NK-92 treated with Interleukin-12 subunit alpha and Interleukin-12 subunit beta, amount 100 ng/mL, for 24 hours (cell line): ENCODE data around the gene AMIGO2.
"Not testable (repeated sequence)": the region's sequence is repeated elsewhere in the genome, so short reads cannot be mapped to it uniquely, and the experiment has no call there.

Experiments
- DNase-seq: peaks from one replicate; lab custom pipeline; 2025; lab: John Stamatoyannopoulos, UW

Gene AMIGO2

DNA sequence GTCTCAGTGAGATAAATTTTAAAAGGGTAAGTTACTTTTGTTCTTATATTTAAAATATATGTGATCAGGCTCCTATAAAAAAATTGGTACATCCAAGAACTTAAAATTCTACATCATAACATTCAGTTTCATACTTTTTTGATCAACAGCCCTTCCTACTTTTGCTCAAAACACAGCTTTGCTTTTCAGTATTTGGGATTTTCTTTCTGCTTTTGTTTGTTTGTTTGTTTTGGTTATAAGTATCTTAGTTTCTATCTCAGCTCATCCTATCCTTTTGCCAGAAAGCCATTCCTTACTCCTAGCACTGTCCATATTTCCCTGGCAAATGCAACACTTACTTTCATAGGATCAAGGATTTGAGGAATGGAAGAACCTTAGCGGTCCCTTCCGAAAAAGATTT lies 5.0 kb downstream of the AMIGO2 start:
- DNase-seq: no peak

DNA sequence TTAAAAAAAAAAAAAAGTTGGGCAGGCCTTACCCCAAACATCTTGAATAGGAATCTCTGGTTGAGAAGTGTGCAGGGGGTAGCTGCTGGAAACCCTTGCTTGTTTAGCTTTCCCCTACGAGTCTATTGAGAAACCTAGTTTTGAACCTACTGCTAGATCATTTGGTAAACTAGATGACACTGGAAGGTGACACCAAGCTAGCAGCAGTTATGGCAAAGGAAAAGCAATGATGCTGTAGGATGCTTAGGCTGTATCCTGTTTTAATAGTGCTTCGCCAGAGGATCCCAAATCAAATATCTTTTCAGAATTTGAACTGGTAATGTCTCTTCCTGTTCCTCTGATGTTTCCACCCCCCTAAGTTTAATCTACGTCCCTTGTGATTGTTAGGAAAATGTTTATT lies 5.8 kb downstream of the AMIGO2 start:
- no peak for DNase-seq

DNA sequence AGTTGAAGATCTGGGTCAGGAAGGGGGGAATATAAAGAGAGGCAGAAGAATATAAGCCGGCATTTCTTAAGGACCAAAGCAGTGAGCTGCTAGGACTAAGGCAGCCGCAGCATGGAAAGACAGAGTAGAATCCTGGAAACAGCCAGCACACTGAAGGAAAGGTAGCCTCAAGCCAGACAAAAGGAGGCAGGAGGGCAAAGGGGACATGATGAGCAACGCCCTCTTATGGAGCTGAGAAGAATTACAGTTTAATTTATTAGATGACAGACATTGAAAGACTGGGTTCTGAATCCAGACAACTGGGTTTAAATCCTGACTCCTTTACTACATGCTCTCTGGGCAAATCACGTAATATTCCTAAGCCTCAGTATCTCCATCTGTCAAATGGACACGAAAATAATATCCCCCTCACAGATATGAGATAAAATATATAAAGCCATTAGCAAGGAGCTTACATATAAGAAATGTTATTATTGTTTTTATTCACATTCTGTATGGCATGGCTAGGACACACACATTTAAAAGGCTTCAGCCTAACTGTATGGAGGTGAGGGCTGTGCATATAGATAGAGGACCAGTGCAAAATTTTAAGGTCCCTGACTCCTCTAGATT lies 8.4 kb downstream of the AMIGO2 start:
- no peak for DNase-seq

DNA sequence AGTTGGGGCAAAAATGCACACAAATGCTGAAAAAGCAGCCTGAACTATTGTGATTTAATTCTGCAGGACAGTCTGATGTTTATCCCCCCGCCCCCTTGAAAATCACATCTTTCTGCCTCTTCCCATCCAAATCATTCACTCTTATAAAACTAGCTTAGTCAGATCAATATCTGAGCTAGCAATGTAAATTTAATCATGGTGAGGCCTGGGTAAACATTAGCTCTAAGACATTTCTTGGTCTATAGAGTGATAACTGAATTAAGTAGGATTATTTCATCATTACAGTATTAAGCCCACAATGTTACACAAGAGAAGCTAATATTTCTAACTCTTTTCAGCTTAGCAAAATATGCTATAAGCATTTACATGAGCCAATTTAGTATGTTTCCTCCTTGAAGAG lies 9.4 kb downstream of the AMIGO2 start:
- DNase-seq: no peak

DNA sequence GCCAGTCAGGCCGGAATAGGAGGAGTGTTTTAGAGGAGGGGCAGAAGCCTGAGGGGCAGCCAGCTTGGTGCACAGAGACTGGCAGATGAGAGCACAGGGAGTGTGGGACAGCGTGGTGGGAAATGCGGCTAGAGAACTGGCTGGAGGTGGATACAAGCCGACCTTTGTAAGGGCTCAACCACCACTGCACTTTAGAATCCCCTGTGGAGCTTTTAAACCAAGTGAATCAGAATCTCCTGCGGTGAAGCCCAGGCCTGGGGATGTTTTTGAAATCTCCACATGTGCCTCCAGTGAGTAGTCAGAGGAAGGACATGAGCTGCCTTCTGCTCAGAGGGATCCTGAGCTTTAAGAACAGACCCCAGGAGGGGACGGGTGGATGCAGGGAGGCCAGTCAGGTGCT lies 11.2 kb downstream of the AMIGO2 start:
- DNase-seq: no peak

DNA sequence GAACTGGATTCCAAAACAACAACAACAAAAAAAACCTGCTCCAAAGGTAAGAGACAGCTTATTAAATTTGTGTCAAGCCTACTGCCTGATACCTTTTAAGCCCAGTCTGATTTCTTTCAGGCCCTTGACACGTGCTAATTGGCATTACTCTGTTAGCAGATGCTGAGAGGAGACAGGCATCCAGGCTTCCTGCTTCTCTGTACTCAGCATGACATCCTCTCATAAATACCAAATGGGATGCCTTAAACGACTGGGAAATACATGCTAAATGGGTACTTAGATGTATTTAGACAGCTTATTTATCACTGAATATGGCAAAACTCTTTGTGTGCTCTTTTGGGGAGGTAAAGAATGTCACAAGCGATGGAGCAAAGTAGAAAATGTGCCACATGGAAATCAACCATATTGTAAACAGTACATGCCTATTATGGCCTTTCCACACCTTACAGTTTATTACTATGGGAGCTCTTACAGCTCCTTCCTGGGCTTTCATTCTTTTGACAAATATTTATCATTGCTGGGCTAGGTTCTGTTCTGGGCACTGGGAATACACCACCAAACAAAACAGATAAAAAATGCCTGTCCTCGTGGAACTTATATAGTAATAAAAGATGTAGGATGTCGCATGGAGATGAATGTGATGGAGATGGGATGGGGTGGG lies 11.9 kb downstream of the AMIGO2 start:
- DNase-seq: no peak

DNA sequence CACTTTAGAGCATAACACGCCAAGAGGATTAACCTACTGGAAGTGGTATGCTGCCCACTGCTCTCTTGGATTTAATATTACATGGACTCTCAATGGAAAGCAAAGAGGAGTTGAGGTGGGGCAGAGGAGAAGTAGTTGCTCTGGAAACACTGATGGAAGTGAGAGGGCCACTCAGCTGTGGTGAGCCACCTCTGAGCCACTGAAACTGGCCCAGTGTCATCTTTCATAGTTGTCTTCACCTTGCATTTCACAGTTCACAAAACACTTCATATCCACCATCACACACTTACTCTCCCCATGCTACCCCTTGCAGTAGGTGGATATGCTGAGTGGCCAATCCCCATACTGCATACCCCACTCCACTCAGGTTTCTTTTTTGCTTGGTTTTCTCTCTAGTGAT lies 12.6 kb downstream of the AMIGO2 start:
- DNase-seq: no peak

DNA sequence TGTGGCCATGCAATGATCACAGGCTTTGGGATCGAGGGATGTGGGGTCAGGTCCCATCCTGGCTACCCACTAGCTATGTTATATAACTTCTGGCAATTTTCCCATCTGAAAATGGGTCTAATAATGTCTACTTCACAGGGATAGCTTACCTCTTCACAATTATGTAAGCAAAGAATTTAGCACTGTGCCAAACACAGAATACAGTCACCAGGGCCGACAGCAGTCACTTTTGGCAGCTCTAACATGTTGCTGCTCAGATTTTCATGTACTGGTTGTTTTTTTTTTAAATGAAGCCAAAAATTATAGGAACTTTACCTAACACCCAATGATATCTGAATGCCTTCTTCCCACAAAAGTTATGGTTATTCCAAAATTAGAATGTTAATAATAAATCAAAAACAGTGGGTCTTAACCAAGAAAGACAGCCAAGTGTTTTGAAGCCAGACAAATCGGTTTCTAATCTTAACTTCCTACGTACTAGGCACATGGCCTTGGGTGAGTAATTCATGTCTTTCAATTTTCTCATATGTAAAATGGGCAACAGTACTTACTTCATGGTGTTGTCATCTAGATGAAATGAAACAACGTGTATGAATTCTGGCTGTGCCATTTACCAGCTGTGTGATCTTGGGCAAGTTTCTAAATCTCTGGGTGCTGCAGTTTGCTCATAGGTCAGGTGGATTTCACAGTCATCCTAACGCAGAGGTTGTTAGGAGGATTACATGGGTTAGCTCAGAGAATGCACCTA lies 13.3 kb downstream of the AMIGO2 start:
- no peak for DNase-seq

DNA sequence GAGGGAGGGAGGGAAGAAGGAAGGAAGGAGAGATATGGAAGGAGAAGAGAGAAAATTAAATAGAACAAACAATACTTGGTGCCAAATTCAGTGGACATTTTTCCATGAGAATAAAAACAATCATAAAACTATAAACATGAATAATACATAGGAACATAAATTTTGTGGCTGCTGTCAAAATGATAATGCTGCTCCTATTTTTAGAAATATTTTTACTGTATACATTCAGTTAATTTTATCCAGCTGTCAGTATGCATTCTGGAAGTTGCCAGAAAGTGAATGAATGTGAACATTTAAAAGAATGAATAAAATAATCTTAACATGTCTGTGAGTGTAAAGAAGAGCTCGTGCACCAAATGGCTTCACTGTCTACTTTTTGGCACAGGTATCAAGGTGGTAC lies 14.2 kb downstream of the AMIGO2 start:
- DNase-seq: no peak

DNA sequence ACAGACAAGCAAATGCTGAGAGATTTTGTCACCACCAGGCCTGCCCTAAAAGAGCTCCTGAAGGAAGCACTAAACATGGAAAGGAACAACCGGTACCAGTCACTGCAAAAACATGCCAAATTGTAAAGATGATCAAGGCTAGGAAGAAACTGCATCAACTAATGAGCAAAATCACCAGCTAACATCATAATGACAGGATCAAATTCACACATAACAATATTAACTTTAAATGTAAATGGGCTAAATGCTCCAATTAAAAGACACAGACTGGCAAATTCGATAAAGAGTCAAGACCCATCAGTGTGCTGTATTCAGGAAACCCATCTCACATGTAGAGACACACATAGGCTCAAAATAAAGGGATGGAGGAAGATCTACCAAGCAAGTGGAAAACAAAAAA lies 21.1 kb downstream of the AMIGO2 start:
- not testable (repeated sequence) for DNase-seq

DNA sequence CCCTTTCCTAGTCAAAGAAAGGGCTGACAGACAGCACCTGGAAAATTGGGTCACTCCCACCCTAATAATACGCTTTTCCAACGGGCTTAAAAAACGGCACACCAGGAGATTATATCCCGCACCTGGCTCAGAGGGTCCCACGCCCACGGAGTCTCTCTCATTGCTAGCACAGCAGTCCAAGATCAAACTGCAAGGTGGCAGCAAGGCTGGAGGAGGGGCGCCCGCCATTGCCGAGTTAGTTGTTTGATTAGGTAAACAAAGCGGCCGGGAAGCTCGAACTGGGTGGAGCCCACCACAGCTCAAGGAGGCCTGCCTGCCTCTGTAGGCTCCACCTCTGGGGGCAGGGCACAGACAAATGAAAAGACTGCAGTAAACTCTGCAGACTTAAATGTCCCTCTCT lies 22.8 kb downstream of the AMIGO2 start:
- DNase-seq: not testable (repeated sequence)

DNA sequence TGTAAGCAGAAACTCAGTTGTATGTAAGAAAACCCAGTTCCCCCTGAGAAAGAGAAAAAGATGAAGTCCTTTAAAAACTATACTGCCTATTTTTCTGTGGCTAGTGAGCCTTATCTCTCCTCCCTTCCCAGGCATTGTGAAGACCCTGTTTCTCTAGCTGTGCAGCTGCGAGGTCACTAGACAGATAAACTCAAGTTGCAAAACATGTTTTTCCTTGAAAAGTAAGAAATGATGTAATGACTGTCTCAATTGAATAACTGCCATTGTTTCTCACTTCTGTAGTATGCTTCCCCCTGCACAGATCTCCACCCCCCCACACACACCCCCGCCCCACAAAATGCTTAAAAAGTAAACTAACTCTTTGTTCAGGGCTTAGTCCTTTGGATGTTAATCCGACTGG lies 23.9 kb downstream of the AMIGO2 start:
- not testable (repeated sequence) for DNase-seq

DNA sequence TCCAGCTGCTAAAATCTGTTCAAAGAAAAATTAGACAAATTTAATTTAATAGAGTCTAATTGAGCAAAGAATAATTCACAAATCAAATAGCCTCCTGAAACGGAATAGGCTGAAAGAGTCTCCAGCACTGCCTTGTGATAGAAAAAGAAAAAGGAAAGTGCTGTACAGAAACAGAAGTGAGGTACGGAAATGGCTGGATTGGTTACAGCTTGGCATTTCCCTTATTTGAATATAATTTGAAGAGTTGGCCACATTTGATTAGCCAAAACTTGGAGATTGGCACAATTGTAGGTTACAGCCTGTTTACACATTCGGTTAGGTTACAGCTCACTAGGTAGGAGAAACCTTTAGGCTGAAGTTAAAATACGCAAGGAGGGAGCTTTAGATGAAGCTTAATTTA lies 25.1 kb downstream of the AMIGO2 start:
- no peak for DNase-seq

DNA sequence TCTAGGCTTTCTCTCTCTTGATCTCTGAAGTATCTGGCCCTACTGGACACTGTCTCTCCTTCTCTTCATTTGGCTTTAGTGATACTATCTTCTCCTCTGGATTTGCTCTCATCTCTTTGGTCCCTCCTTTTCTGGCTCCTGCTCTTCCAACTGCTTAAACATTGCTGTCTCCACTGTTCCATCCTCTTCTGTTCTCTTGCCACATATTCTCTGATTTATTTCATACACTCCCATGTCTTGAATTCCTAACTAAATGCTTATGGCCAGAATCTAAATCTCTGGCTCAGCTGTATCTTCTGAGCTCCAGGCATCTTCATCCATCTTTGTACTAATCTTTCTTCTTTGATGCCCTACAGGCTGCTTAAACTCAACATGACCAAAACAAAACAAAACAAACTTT lies 25.8 kb downstream of the AMIGO2 start:
- DNase-seq: no peak

DNA sequence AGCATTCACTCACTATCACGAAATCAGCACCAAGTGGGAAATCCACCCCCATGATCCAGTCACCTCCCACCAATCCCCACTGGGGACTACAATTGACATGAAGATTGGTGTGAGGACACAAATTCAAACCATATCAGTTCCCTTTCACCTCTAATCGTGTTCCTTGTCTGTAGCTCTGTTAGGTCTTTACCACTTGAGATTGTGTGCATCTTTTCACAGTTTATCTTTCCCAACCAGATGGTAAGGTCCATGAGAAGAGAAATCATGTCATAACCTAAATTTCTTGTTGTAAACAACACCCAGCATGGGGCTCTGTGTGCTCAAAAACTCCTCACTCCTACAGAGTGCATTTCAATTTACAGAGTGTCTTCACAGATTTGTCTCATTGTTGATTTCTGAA lies 27.5 kb downstream of the AMIGO2 start:
- no peak for DNase-seq

DNA sequence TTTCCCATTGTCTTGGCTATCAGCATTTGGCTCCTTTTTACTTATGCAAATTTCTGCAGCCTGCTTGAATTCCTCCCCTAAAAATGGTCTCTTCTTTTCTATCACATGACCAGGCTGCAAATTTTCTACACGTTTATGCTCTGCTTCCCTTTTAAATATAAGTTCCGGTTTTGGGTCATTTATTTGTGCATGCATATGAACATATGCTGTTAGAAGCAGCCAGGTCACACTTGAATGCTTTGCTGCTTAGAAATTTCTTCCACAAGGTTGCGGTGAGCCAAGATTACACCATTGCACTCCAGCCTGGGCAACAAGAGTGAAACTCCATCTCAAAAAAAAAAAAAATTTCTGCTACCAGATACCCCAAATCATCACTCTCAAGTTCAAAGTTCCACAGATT lies 28.5 kb downstream of the AMIGO2 start:
- not testable (repeated sequence) for DNase-seq

DNA sequence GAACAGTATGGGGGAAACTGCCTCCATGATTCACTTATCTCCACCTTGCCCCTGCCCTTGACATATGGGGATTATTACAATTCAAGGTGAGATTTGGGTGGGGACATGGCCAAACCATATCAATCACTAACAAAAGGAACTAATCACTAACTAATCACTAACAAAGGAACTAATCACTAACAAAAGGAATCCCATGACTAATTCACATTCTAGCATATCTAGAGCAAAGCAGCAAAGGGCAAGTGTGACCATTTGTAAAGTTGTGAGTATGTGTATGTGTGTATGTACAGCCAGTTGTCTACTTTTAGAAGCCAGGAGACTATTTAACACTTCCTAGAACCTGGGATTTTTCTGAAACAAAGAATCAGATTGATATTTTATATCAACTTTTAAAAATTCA lies 31.2 kb downstream of the AMIGO2 start:
- DNase-seq: no peak

DNA sequence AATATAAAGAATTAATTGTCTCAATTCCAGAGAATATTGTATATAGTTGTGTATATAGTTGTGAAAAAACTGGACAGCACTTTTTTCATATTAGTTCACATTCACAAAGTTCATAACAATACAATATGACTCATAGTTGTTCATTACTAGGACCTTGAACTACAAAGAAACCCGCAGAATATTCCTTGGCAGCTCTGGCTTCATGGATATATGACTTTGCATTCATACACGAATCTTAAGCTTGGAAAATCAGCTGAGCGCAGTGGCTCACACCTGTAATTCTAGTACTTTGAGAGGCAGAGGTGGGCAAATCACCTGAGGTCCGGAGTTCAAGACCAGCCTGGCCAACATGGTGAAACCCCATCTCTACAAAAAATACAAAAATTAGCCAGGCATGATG lies 38.4 kb downstream of the AMIGO2 start:
- DNase-seq: no peak

DNA sequence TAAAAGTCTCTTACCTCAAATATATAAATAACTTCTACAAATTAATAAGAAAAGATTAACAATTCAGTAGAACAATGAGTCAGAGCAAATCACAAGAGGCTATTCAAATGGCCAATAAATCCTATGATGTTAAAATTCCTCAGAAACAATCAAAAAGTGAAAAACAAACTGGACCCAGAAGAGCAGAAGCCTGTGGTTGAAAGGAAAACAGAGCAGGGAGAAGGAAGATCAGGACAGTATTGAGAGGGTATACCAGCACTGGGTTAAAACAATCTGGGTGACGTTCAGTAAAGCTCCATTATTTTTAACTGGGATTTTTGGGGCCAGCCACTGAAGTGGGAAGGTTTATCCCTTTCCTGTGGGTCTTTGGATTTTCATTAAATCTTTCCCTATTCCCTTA lies 40.0 kb downstream of the AMIGO2 start:
- no peak for DNase-seq

DNA sequence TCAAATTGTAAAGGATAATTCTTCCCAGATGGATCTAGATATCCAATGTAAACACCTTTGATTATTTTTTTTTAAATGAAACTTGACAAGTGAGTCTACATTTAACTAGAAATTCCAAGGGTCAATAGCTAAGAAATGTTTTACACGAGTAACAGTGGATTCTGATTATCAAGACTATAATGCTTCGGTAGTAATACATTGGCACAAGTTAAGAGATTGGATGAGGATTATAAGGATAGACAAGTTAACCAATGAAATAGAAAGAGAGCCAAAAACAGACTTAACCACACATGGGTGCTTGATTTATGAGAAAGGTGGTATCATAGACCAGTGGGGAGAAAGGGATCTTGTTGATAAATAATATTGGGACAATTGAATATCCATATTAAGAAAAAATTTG lies 40.7 kb downstream of the AMIGO2 start:
- DNase-seq: no peak

DNA sequence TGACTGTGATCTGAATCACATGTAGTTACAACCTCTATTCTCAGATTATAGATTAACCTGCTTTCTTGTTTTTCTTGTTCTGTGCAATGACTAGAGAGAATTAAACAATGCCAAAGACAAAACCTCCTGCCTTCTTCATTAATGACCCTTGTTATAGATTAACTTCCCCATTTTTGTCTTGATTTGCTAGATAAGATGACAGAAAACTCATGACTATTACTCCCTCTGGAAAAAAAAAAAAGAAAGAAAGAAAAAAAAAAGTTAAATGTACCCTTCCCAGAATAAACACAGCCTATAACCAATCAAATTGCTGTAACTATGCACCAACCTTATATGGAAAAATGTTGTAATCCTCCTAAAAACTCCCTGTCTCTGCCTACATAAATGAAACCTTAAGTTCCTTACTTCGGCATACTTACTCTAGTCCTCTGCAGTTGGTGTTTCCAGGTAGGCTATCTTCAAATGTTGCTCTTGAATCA lies 41.5 kb downstream of the AMIGO2 start:
- DNase-seq: no peak

DNA sequence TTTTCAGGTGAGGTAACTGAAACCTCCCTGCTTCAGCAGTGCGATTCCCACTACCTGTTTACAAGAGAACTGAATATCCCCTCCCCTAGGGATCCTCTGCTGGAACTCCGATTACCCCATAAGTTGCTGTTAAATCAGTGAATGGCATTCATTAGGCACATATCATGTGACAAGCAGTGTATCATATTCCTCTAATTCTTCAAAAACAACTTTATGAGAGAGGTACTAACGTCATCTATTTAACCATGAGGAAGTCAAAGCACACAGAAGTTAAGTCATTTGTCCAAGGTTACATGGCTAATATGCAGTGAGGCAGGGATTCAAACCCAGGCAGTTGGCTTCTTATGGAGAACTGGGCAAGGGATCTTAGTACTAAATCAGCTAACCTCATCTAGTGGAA lies 44.3 kb downstream of the AMIGO2 start:
- DNase-seq: no peak

DNA sequence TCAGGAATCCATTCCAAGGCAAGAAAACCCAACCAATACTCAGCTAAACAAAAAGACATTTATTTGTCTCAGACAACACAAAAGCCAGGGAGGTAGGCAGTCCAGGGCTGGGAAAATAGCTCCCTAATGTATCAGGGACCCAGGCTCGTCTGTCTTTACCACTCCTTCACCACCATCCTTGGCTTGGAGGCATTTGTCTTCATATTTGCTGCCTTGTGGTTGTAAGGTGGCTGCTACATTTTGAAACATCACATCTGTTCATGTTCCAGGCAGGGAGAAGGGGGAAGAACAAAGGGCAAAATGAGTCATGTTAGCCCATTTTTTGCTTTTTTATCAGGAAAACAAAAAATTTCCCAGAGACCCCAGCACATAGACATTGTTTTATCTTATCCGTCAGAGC lies 45.1 kb downstream of the AMIGO2 start:
- no peak for DNase-seq
